ENCODE data around the gene RNF217.

The RNF217 gene

GRCh38 chr6:125004797-125005595 lies 42.8 kb downstream of the RNF217 start:
- Mint-ChIP-seq H3K9me3 (no peaks in the 10 kb centered on the region), H3K27me3 (no peaks in the 10 kb centered on the region), H3K36me3 (no peaks in the 10 kb centered on the region), H3K4me1 (no peaks in the 10 kb centered on the region), H3K27ac (no peak overlapping the region), H3K4me3 (no peak overlapping the region)
- CTCF ChIA-PET = no interaction called here
- DNase-seq = no peak

GRCh38 chr6:125008261-125008703 lies 46.0 kb downstream of the RNF217 start:
- no peaks in the 10 kb centered on the region for H3K9me3 Mint-ChIP-seq
- no peaks in the 10 kb centered on the region for H3K36me3 Mint-ChIP-seq
- H3K27ac Mint-ChIP-seq = no peak overlapping the region
- no peaks in the 10 kb centered on the region for H3K27me3 Mint-ChIP-seq
- H3K4me3 Mint-ChIP-seq = no peak overlapping the region
- H3K4me1 Mint-ChIP-seq = no peaks in the 10 kb centered on the region
- CTCF ChIA-PET = no interaction called here
- DNase-seq = no peak

- Mint-ChIP-seq H3K27me3 (no peaks in the 10 kb centered on the region), H3K27ac (no peak overlapping the region), H3K36me3 (no peaks in the 10 kb centered on the region), H3K4me3 (no peak overlapping the region), H3K4me1 (peaks cover 1% of the 10 kb centered on the region), H3K9me3 (no peaks in the 10 kb centered on the region)
- CTCF ChIA-PET = no interaction called here
- DNase-seq = no peak
These were observed 46.7 kb downstream of the RNF217 start for GRCh38 chr6:125008957-125009356.

- H3K4me3 Mint-ChIP-seq = no peak overlapping the region
- CTCF ChIA-PET = no interaction called here
- H3K36me3 Mint-ChIP-seq = no peaks in the 10 kb centered on the region
- DNase-seq = no peak
- peaks cover 6% of the 10 kb centered on the region for H3K4me1 Mint-ChIP-seq
- no peak overlapping the region for H3K27ac Mint-ChIP-seq
- H3K9me3 Mint-ChIP-seq = no peaks in the 10 kb centered on the region
- no peaks in the 10 kb centered on the region for H3K27me3 Mint-ChIP-seq
These were observed 47.3 kb downstream of the RNF217 start for GRCh38 chr6:125009578-125009977.

- no peak overlapping the region for H3K27ac Mint-ChIP-seq
- H3K4me1 Mint-ChIP-seq = peaks cover 6% of the 10 kb centered on the region
- H3K36me3 Mint-ChIP-seq = no peaks in the 10 kb centered on the region
- DNase-seq = no peak
- no peaks in the 10 kb centered on the region for H3K9me3 Mint-ChIP-seq
- H3K4me3 Mint-ChIP-seq = no peak overlapping the region
- no peaks in the 10 kb centered on the region for H3K27me3 Mint-ChIP-seq
- CTCF ChIA-PET = no interaction called here
These were observed 51.9 kb downstream of the RNF217 start for GRCh38 chr6:125013938-125014660.

GRCh38 chr6:125014661-125014957 lies 52.4 kb downstream of the RNF217 start:
- CTCF ChIA-PET = no interaction called here
- no peak overlapping the region for H3K27ac Mint-ChIP-seq
- no peaks in the 10 kb centered on the region for H3K9me3 Mint-ChIP-seq
- H3K4me3 Mint-ChIP-seq = no peak overlapping the region
- no peaks in the 10 kb centered on the region for H3K27me3 Mint-ChIP-seq
- H3K4me1 Mint-ChIP-seq = peaks cover 6% of the 10 kb centered on the region
- H3K36me3 Mint-ChIP-seq = no peaks in the 10 kb centered on the region
- no peak for DNase-seq

- H3K4me3 Mint-ChIP-seq = no peak overlapping the region
- DNase-seq = no peak
- no peaks in the 10 kb centered on the region for H3K9me3 Mint-ChIP-seq
- H3K27ac Mint-ChIP-seq = no peak overlapping the region
- CTCF ChIA-PET = no interaction called here
- H3K27me3 Mint-ChIP-seq = no peaks in the 10 kb centered on the region
- H3K36me3 Mint-ChIP-seq = no peaks in the 10 kb centered on the region
- H3K4me1 Mint-ChIP-seq = peaks cover 6% of the 10 kb centered on the region
These were observed 52.9 kb downstream of the RNF217 start for GRCh38 chr6:125015152-125015551.

- no peak for DNase-seq
- Mint-ChIP-seq H3K4me3 (no peak overlapping the region), H3K4me1 (peaks cover 6% of the 10 kb centered on the region), H3K9me3 (no peaks in the 10 kb centered on the region), H3K27ac (no peak overlapping the region), H3K27me3 (no peaks in the 10 kb centered on the region), H3K36me3 (no peaks in the 10 kb centered on the region)
- CTCF ChIA-PET = no interaction called here
These were observed 55.9 kb downstream of the RNF217 start for GRCh38 chr6:125018136-125018535.

GRCh38 chr6:125019281-125019680 lies 57.0 kb downstream of the RNF217 start:
- DNase-seq = no peak
- Mint-ChIP-seq H3K27ac (no peak overlapping the region), H3K27me3 (no peaks in the 10 kb centered on the region), H3K4me1 (peaks cover 2% of the 10 kb centered on the region), H3K4me3 (no peak overlapping the region), H3K9me3 (no peaks in the 10 kb centered on the region), H3K36me3 (no peaks in the 10 kb centered on the region)
- CTCF ChIA-PET = no interaction called here

- Mint-ChIP-seq H3K9me3 (no peaks in the 10 kb centered on the region), H3K4me1 (no peaks in the 10 kb centered on the region), H3K36me3 (no peaks in the 10 kb centered on the region), H3K4me3 (no peak overlapping the region), H3K27ac (no peak overlapping the region), H3K27me3 (no peaks in the 10 kb centered on the region)
- CTCF ChIA-PET = no interaction called here
- DNase-seq = no peak
These were observed 57.7 kb downstream of the RNF217 start for GRCh38 chr6:125019918-125020317.

GRCh38 chr6:125020385-125020784 lies 58.1 kb downstream of the RNF217 start:
- H3K36me3 Mint-ChIP-seq = no peaks in the 10 kb centered on the region
- no peaks in the 10 kb centered on the region for H3K27me3 Mint-ChIP-seq
- H3K4me3 Mint-ChIP-seq = no peak overlapping the region
- no peak for DNase-seq
- CTCF ChIA-PET = no interaction called here
- no peaks in the 10 kb centered on the region for H3K4me1 Mint-ChIP-seq
- H3K27ac Mint-ChIP-seq = no peak overlapping the region
- no peaks in the 10 kb centered on the region for H3K9me3 Mint-ChIP-seq

GRCh38 chr6:125022391-125022989 lies 60.3 kb downstream of the RNF217 start:
- Mint-ChIP-seq H3K4me3 (no peak overlapping the region), H3K4me1 (no peaks in the 10 kb centered on the region), H3K9me3 (no peaks in the 10 kb centered on the region), H3K27me3 (no peaks in the 10 kb centered on the region), H3K27ac (no peak overlapping the region), H3K36me3 (no peaks in the 10 kb centered on the region)
- DNase-seq = no peak
- CTCF ChIA-PET = no interaction called here

GRCh38 chr6:125025164-125025854 lies 63.1 kb downstream of the RNF217 start:
- CTCF ChIA-PET = no interaction called here
- no peaks in the 10 kb centered on the region for H3K4me1 Mint-ChIP-seq

GRCh38 chr6:125027287-125027686 lies 65.0 kb downstream of the RNF217 start:
- Mint-ChIP-seq H3K36me3 (no peaks in the 10 kb centered on the region), H3K9me3 (no peaks in the 10 kb centered on the region), H3K4me1 (no peaks in the 10 kb centered on the region), H3K27ac (no peak overlapping the region), H3K4me3 (no peak overlapping the region), H3K27me3 (no peaks in the 10 kb centered on the region)
- no peak for DNase-seq
- CTCF ChIA-PET = no interaction called here

More at GRCh38 chr6:125025164-125025854, 63.1 kb downstream of the RNF217 start:
- Mint-ChIP-seq H3K9me3 (no peaks in the 10 kb centered on the region), H3K36me3 (no peaks in the 10 kb centered on the region), H3K4me3 (no peak overlapping the region), H3K27ac (no peak overlapping the region), H3K27me3 (no peaks in the 10 kb centered on the region)
- DNase-seq = no peak
